Subcutaneous abdominal adipose tissue (tissue), 5 donors: ENCODE data around the gene ZNF444.
"Not testable (repeated sequence)": the region's sequence is repeated elsewhere in the genome, so short reads cannot be mapped to it uniquely, and the experiment has no call there.

Experiments used
- H3K27ac ChIP-seq: one replicate; pipeline ENCODE4 v1.7.0; 2013; ENCODE audit warnings: low read depth, mild to moderate bottlenecking, inconsistent platforms, low read length, moderate library complexity
- H3K27me3 ChIP-seq, 5 donors: one replicate each; pipeline ENCODE4 v1.7.0; 2013; ENCODE audit warnings: low read length in 5 of 5, inconsistent platforms in 1 of 5; ENCODE audit not compliant: control insufficient read depth in 5 of 5, insufficient read depth in 4 of 5
- H3K36me3 ChIP-seq, 5 donors: one replicate each; pipeline ENCODE4 v1.7.0; 2013; ENCODE audit warnings: low read length in 5 of 5; ENCODE audit not compliant: control insufficient read depth in 5 of 5, insufficient read depth in 5 of 5
- H3K4me1 ChIP-seq, 5 donors: one replicate each; pipeline ENCODE4 v1.7.0; 2013; ENCODE audit warnings: low read length in 5 of 5, mild to moderate bottlenecking in 3 of 5, moderate library complexity in 1 of 5; ENCODE audit not compliant: control insufficient read depth in 5 of 5, insufficient read depth in 5 of 5
- H3K4me3 ChIP-seq, 5 donors: one replicate each; pipeline ENCODE4 v1.7.0; 2013; ENCODE audit warnings: low read length in 5 of 5, low read depth in 1 of 5
- H3K9ac ChIP-seq, 5 donors: one replicate each; pipeline ENCODE4 v1.7.0; 2013; ENCODE audit warnings: low read length in 5 of 5, mild to moderate bottlenecking in 4 of 5, moderate library complexity in 3 of 5
- H3K9me3 ChIP-seq, 5 donors: one replicate each; pipeline ENCODE4 v1.7.0; 2013; ENCODE audit warnings: low read length in 5 of 5; ENCODE audit not compliant: control insufficient read depth in 5 of 5
- donor health status: healthy.
- donor health status: healthy.
- donor health status: healthy.
- donor health status: healthy.
- donor health status: healthy.

The ZNF444 gene

GRCh38 chr19:56140583-56141416 is at the start of gene ZNF444:
Gene ZNF444 (plus strand): TSS chr19:56141287. CDS start chr19:56146912, 5,625 bp downstream.
- Histone ChIP-seq H3K9ac (peak within 1 kb of the TSS; percentile 1 to 80 (median 75)), H3K36me3 (peaks cover 0 to 2% (median 0%) of the 10 kb centered on the region in 5 donors), H3K9me3 (no peaks in the 10 kb centered on the region), H3K4me3 (peak within 1 kb of the TSS; percentile 67 to 79 (median 71)), H3K27ac (peak within 1 kb of the TSS; percentile 70), H3K4me1 (peaks cover 3 to 33% (median 18%) of the 10 kb centered on the region in 5 donors), H3K27me3 (no peaks in the 10 kb centered on the region)

- Histone ChIP-seq H3K9ac (no peak overlapping the region), H3K4me3 (peak overlapping the region in 1 of 5 donors; percentile 35), H3K27ac (no peak overlapping the region), H3K4me1 (peaks cover 0 to 16% (median 10%) of the 10 kb centered on the region in 5 donors), H3K9me3 (no peaks in the 10 kb centered on the region), H3K36me3 (peaks cover 0 to 46% (median 24%) of the 10 kb centered on the region in 5 donors), H3K27me3 (no peaks in the 10 kb centered on the region)
Observed at GRCh38 chr19:56091751-56092546, 49.1 kb upstream of the ZNF444 start.

DNA sequence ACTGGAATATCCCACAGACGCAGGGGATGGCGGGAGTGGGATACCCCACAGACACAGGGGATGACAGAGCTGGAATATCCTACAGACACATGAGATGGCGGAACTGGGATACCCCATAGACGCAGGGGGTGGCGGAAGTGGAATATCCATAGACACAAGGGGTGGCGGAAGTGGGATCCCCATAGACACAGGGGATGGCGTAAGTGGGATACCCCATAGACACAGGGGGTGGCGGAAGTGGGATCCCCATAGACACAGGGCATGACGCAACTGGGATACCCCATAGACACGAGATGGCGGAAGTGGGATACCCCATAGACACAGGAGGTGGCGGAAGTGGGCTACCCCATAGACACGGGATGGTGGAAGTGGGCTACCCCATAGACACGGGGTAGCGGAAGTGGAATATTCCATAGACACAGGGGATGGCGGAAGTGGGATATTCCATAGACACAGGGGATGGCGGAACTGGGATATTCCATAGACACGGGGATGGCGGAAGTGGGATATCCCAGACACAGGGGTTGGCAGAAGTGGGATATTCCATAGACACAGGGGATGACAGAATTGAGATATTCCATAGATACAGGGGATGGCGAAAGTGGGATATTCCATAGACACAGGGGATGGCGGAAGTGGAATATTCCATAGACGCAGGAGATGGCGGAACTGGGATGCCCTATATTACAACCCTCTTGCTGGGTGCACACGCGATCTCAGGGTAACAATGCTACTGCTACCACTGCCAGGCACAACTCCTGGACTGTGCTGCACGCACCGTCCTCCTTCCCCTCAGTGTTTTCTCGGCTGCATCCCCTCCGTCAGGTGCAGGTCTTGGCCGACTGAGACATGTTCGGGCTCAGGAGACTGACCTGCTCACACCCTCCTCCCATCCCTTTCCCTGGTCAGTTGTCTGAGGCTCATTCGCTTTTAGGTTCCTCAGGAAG is 48.1 kb upstream of the ZNF444 start:
- Histone ChIP-seq H3K4me3 (no peak overlapping the region), H3K36me3 (peaks cover 0 to 51% (median 27%) of the 10 kb centered on the region in 5 donors), H3K4me1 (peaks cover 0 to 24% (median 16%) of the 10 kb centered on the region in 5 donors)

GRCh38 chr19:56094449-56094848 is 46.6 kb upstream of the ZNF444 start:
- Histone ChIP-seq H3K9ac (no peak overlapping the region), H3K36me3 (peaks cover 0 to 52% (median 26%) of the 10 kb centered on the region in 5 donors)

More for the DNA sequence above, 48.1 kb upstream of the ZNF444 start:
- Histone ChIP-seq H3K9me3 (no peaks in the 10 kb centered on the region), H3K9ac (no peak overlapping the region), H3K27ac (no peak overlapping the region), H3K27me3 (no peaks in the 10 kb centered on the region)

DNA sequence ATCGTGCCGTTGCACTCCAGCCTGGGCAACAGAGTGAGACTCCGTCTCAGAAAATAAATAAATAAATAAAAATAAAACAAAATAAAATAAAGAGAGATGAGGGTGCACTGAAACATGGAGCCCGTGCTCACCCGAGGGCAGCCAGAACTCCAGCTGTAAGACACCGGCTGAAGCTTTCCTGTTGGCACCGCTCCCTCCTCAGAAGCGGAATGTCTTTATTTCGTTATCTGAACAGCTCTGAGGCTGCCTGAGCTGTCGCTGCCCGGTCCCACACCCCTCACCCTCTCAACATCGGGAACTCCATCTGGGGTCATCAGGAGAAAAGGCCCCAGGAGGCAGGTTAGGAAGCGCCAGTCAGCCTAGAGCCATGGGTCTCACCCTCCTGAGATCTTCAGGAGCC is 44.4 kb upstream of the ZNF444 start:
- Histone ChIP-seq H3K27me3 (no peaks in the 10 kb centered on the region), H3K36me3 (peaks cover 0 to 66% (median 42%) of the 10 kb centered on the region in 5 donors), H3K4me1 (peaks cover 0 to 19% (median 5%) of the 10 kb centered on the region in 5 donors), H3K4me3 (no peak overlapping the region), H3K9ac (no peak overlapping the region), H3K9me3 (no peaks in the 10 kb centered on the region), H3K27ac (no peak overlapping the region)

More at GRCh38 chr19:56094449-56094848, 46.6 kb upstream of the ZNF444 start:
- Histone ChIP-seq H3K27me3 (no peaks in the 10 kb centered on the region), H3K27ac (no peak overlapping the region), H3K9me3 (no peaks in the 10 kb centered on the region), H3K4me1 (peaks cover 0 to 25% (median 16%) of the 10 kb centered on the region in 5 donors), H3K4me3 (no peak overlapping the region)

- H3K4me1 ChIP-seq: peaks cover 0 to 14% (median 0%) of the 10 kb centered on the region in 5 donors
- no peaks in the 10 kb centered on the region for H3K9me3 ChIP-seq
- no peak overlapping the region for H3K4me3 ChIP-seq
- H3K27me3 ChIP-seq: no peaks in the 10 kb centered on the region
- H3K9ac ChIP-seq: no peak overlapping the region
- H3K27ac ChIP-seq: no peak overlapping the region
- H3K36me3 ChIP-seq: peaks cover 0 to 72% (median 48%) of the 10 kb centered on the region in 5 donors
Observed at GRCh38 chr19:56097306-56097705, 43.8 kb upstream of the ZNF444 start.

- Histone ChIP-seq H3K27ac (no peak overlapping the region), H3K9me3 (no peaks in the 10 kb centered on the region), H3K36me3 (peaks cover 0 to 76% (median 52%) of the 10 kb centered on the region in 5 donors), H3K4me1 (peaks cover 0 to 12% (median 0%) of the 10 kb centered on the region in 5 donors), H3K27me3 (no peaks in the 10 kb centered on the region), H3K9ac (no peak overlapping the region), H3K4me3 (no peak overlapping the region)
Observed at GRCh38 chr19:56097776-56098175, 43.3 kb upstream of the ZNF444 start.

GRCh38 chr19:56098237-56098636 is 42.9 kb upstream of the ZNF444 start:
- not testable (repeated sequence) for H3K27me3 ChIP-seq, H3K9me3 ChIP-seq, H3K4me3 ChIP-seq, H3K27ac ChIP-seq, H3K9ac ChIP-seq
- H3K36me3 ChIP-seq: peaks cover 0 to 73% (median 53%) of the 10 kb centered on the region in 5 donors
- H3K4me1 ChIP-seq: peaks cover 0 to 12% (median 4%) of the 10 kb centered on the region in 5 donors
